IMR-90 (cell line): ENCODE data around the gene AKAP13. TPM values are rescaled to one million over a fixed set of nuclear protein-coding genes. Genes with fewer than 3 reads are reported as not detected.

Experiments used
- ATAC-seq: fragments of 200-7000 bp; cut with Tn5 transposase; 2 replicates; pipeline ENCODE4 v1.9.1; 2020; ENCODE audit warnings: low read depth, mild to moderate bottlenecking, moderate library complexity
- BruUV-seq: library from RNA; stranded (reverse); fragments of 400-500 nt; replicated peaks from 2 replicates; lab custom pipeline; 2021; lab: Mats Ljungman, UMichigan
- CTCF ChIA-PET: fragments of 300-600 bp; formaldehyde crosslinking; extraction: SDS; loops from one replicate; lab custom pipeline; 2021; ENCODE audit warnings: antibody characterized with exemption; lab: Yijun Ruan, JAX
- POLR2A ChIA-PET: fragments of 300-600 bp; sonication (Branson Sonifier 250); formaldehyde crosslinking; loops from one replicate; lab custom pipeline; 2022; ENCODE audit warnings: antibody characterized with exemption; ENCODE audit not compliant: unreplicated experiment; lab: Charles Lee
- DNase-seq: peaks from one replicate; pipeline ENCODE4 v3.0.0; 2013
- H2AFZ ChIP-seq: replicated peaks from 2 replicates; pipeline ENCODE3; 2013; ENCODE audit warnings: low read length, mild to moderate bottlenecking; ENCODE audit not compliant: poor library complexity
- H2AK5ac ChIP-seq: 2 replicates; pipeline ENCODE4 v1.6.1; 2013; ENCODE audit warnings: low read depth, low read length, inconsistent platforms
- H2AK9ac ChIP-seq: replicated peaks from 2 replicates; pipeline ENCODE3; 2013; ENCODE audit warnings: mild to moderate bottlenecking, low read depth, low read length, moderate library complexity; ENCODE audit not compliant: poor library complexity
- H2BK120ac ChIP-seq: 2 replicates; pipeline ENCODE4 v1.6.1; 2013; ENCODE audit warnings: low read depth, low read length, inconsistent platforms
- H2BK15ac ChIP-seq: 3 replicates; pipeline ENCODE4 v1.6.1; 2013; ENCODE audit warnings: low read depth, low read length, inconsistent platforms
- H2BK20ac ChIP-seq: 2 replicates; pipeline ENCODE4 v1.6.1; 2013; ENCODE audit warnings: low read depth, mild to moderate bottlenecking, inconsistent platforms, low read length, moderate library complexity
- H2BK5ac ChIP-seq: 2 replicates; pipeline ENCODE4 v1.6.1; 2013; ENCODE audit warnings: mild to moderate bottlenecking, low read depth, low read length, inconsistent platforms; ENCODE audit not compliant: poor library complexity, severe bottlenecking
- H3K14ac ChIP-seq: replicated peaks from 2 replicates; pipeline ENCODE4 v1.6.1; 2013; ENCODE audit warnings: low read depth, low read length, inconsistent platforms
- H3K18ac ChIP-seq: 2 replicates; pipeline ENCODE4 v1.6.1; 2013; ENCODE audit warnings: low read depth, low read length, control low read depth
- H3K23ac ChIP-seq: 2 replicates; pipeline ENCODE4 v1.6.1; 2013; ENCODE audit warnings: low read depth, low read length, inconsistent platforms
- H3K27ac ChIP-seq: 2 replicates; pipeline ENCODE4 v1.5.1; 2013; ENCODE audit warnings: mild to moderate bottlenecking, control low read depth, low read length; ENCODE audit not compliant: insufficient read depth
- H3K27me3 ChIP-seq: 2 replicates; pipeline ENCODE4 v1.6.1; 2013; ENCODE audit warnings: low read length; ENCODE audit not compliant: control insufficient read depth, insufficient read depth
- H3K36me3 ChIP-seq: 2 replicates; pipeline ENCODE4 v1.6.1; 2013; ENCODE audit warnings: low read length, mixed read lengths; ENCODE audit not compliant: control insufficient read depth, insufficient read depth
- H3K4ac ChIP-seq: 2 replicates; pipeline ENCODE4 v1.6.1; 2013; ENCODE audit warnings: low read depth, low read length, inconsistent platforms
- H3K4me1 ChIP-seq: 2 replicates; pipeline ENCODE4 v1.6.1; 2013; ENCODE audit warnings: low read length, mixed read lengths; ENCODE audit not compliant: control insufficient read depth, insufficient read depth
- H3K4me2 ChIP-seq: 2 replicates; pipeline ENCODE4 v1.6.1; 2013; ENCODE audit warnings: low read depth, mild to moderate bottlenecking, control low read depth, low read length, moderate library complexity
- H3K4me3 ChIP-seq: 2 replicates; pipeline ENCODE4 v1.5.1; 2013; ENCODE audit warnings: low read depth, mild to moderate bottlenecking, control low read depth, low read length, moderate library complexity; ENCODE audit not compliant: insufficient read depth
- H3K56ac ChIP-seq: 2 replicates; pipeline ENCODE4 v1.6.1; 2013; ENCODE audit warnings: low read length, inconsistent platforms; ENCODE audit not compliant: insufficient read depth; ENCODE audit errors: extremely low read depth
- H3K79me1 ChIP-seq, 2 experiments: 2 replicates each; pipeline ENCODE4 v1.6.1; 2013; ENCODE audit warnings: low read length in 2 of 2, inconsistent platforms in 1 of 2, low read depth in 1 of 2
- H3K9ac ChIP-seq: 2 replicates; pipeline ENCODE4 v1.6.1; 2013; ENCODE audit warnings: low read depth, low read length, control low read depth
- H3K9me1 ChIP-seq: 2 replicates; pipeline ENCODE4 v1.6.1; 2013; ENCODE audit warnings: low read length, inconsistent platforms; ENCODE audit not compliant: insufficient read depth
- H3K9me3 ChIP-seq: 2 replicates; pipeline ENCODE4 v1.6.1; 2013; ENCODE audit warnings: low read length; ENCODE audit not compliant: control insufficient read depth, insufficient read depth
- H4K20me1 ChIP-seq: 2 replicates; pipeline ENCODE4 v1.6.1; 2013; ENCODE audit warnings: low read length, inconsistent platforms; ENCODE audit not compliant: insufficient read depth
- H4K5ac ChIP-seq: 2 replicates; pipeline ENCODE4 v1.6.1; 2013; ENCODE audit warnings: mild to moderate bottlenecking, low read depth, low read length, control low read depth
- H4K8ac ChIP-seq, 2 experiments: 2 replicates each; pipeline ENCODE4 v1.6.1; 2013; ENCODE audit warnings: low read depth in 2 of 2, low read length in 2 of 2, control low read depth in 1 of 2, inconsistent platforms in 1 of 2
- H4K91ac ChIP-seq: 2 replicates; pipeline ENCODE4 v1.6.1; 2013; ENCODE audit warnings: low read depth, low read length, inconsistent platforms; ENCODE audit not compliant: insufficient read depth
- BHLHE40 ChIP-seq: fragments of 150-350 bp; IDR thresholded peaks from 2 replicates; pipeline ENCODE4 v1.6.1; 2016; ENCODE audit warnings: mild to moderate bottlenecking, low read depth, low read length
- CEBPB ChIP-seq: IDR thresholded peaks from 2 replicates; pipeline ENCODE4 v1.6.1; 2012; ENCODE audit warnings: low read depth, low read length, improper control_type of control experiment
- CTCF ChIP-seq: conservative IDR thresholded peaks from 2 replicates; pipeline ENCODE4 v1.5.1; 2012; ENCODE audit warnings: mild to moderate bottlenecking, low read depth, low read length, improper control_type of control experiment
- ELK1 ChIP-seq: fragments of 150-350 bp; IDR thresholded peaks from 2 replicates; pipeline ENCODE4 v1.6.1; 2016; ENCODE audit warnings: low read depth, mild to moderate bottlenecking, low read length, moderate library complexity, borderline replicate concordance
- FOS ChIP-seq: fragments of 150-350 bp; IDR thresholded peaks from 2 replicates; pipeline ENCODE4 v1.6.1; 2016; ENCODE audit warnings: low read depth, low read length
- MAFK ChIP-seq: IDR thresholded peaks from 2 replicates; pipeline ENCODE4 v1.6.1; 2012; ENCODE audit warnings: low read depth, low read length, improper control_type of control experiment
- MAZ ChIP-seq: IDR thresholded peaks from 2 replicates; pipeline ENCODE4 v1.6.1; 2012; ENCODE audit warnings: low read depth, mild to moderate bottlenecking, low read length, improper control_type of control experiment, moderate library complexity, borderline replicate concordance
- MXI1 ChIP-seq: IDR thresholded peaks from 2 replicates; pipeline ENCODE4 v1.6.1; 2012; ENCODE audit warnings: low read depth, mild to moderate bottlenecking, low read length, moderate library complexity, borderline replicate concordance
- NFE2L2 ChIP-seq: fragments of 150-350 bp; IDR thresholded peaks from 2 replicates; pipeline ENCODE4 v1.6.1; 2016; ENCODE audit warnings: low read depth, mild to moderate bottlenecking, low read length
- POLR2A ChIP-seq: IDR thresholded peaks from 2 replicates; pipeline ENCODE4 v1.6.1; 2012; ENCODE audit warnings: mild to moderate bottlenecking, low read depth, low read length
- RAD21 ChIP-seq: IDR thresholded peaks from 2 replicates; pipeline ENCODE4 v1.6.1; 2012; ENCODE audit warnings: low read length, improper control_type of control experiment
- RFX5 ChIP-seq: IDR thresholded peaks from 2 replicates; pipeline ENCODE4 v1.8.0; 2012; ENCODE audit warnings: low read depth, mild to moderate bottlenecking, low read length, moderate library complexity
- WGBS, 2 experiments: methylation state at CpG; one replicate each; pipeline versions ENCODE4 v1.1.5 to v1.1.7; 2013; ENCODE audit warnings: missing lambda C conversion rate in 2 of 2; ENCODE audit not compliant: insufficient read length in 1 of 2; ENCODE audit errors: extremely low coverage in 2 of 2; 5-methylcytosine and 5-hydroxymethylcytosine counted together
- dilution Hi-C: fragments of 300-500 bp; cut with HindIII; formaldehyde crosslinking; loops from one replicate; pipeline ENCODE4 v1.14.3; 2018; ENCODE audit warnings: low sequenced_read_pairs; ENCODE audit not compliant: unreplicated experiment
- in situ Hi-C: fragments of 300-500 bp; cut with MboI; formaldehyde crosslinking; loops from 3 replicates; pipeline ENCODE4 v1.14.3; 2019; ENCODE audit warnings: low sequenced_read_pairs, inconsistent platforms, mixed read lengths
- intact Hi-C: fragments of 100-400 bp; cut with micrococcal nuclease; formaldehyde crosslinking; loops from 2 replicates; pipeline ENCODE4 v1.10.0; 2022
- polyA plus RNA-seq, 3 experiments: library from polyadenylated mRNA; depleted of rRNA; stranded (reverse); fragments of >200 nt; gene quantifications; 2 replicates each; pipeline ENCODE4 v1.2.3, GENCODE V29; 2012; ENCODE audit warnings: low replicate concordance in 1 of 3
- total RNA-seq: library from RNA; depleted of rRNA; stranded (reverse); fragments of >200 nt; gene quantifications from 2 replicates; pipeline ENCODE4 v1.2.3, GENCODE V29; 2012
- TF ChIP-seq, protein P1 (sequence below): fragments of 150-350 bp; IDR thresholded peaks from 2 replicates; pipeline ENCODE4 v1.6.1; 2017; ENCODE audit warnings: mild to moderate bottlenecking, antibody characterized with exemption, low read length, low read depth

The AKAP13 gene
- total and polyA plus RNA-seq, 2 of the 4 experiments (the other 2 are of a cell fraction), result 10.4 to 46.4 TPM

- H3K23ac ChIP-seq, result no peak overlapping the region
- no peak overlapping the region for H2AK9ac ChIP-seq
- no peaks in the 10 kb centered on the region for H3K36me3 ChIP-seq
- no peak overlapping the region for H2BK20ac ChIP-seq
- no peak overlapping the region for H3K56ac ChIP-seq
- dilution Hi-C loops, result no loop called here
- in situ Hi-C loops, result no loop called here
- H3K4me3 ChIP-seq, result no peak overlapping the region
- H3K18ac ChIP-seq, result no peak overlapping the region
- H3K14ac ChIP-seq, result no peak overlapping the region
- no peak overlapping the region for H2BK120ac ChIP-seq
- peaks cover 27 to 68% of the 10 kb centered on the region in 2 experiments for H3K79me1 ChIP-seq
- no peak overlapping the region for H3K27ac ChIP-seq
- no CpG with 5 or more reads among the region's 3 CpGs for WGBS, 2 experiments
- H2BK15ac ChIP-seq, result no peak overlapping the region
- TF ChIP-seq NFE2L2 (no peak), MAZ (no peak), CEBPB (no peak), RFX5 (no peak), MAFK (no peak), ELK1 (no peak), CTCF (no peak), POLR2A (no peak), MXI1 (no peak), RAD21 (no peak), BHLHE40 (no peak), FOS (no peak)
- TF ChIP-seq, protein P1, sequence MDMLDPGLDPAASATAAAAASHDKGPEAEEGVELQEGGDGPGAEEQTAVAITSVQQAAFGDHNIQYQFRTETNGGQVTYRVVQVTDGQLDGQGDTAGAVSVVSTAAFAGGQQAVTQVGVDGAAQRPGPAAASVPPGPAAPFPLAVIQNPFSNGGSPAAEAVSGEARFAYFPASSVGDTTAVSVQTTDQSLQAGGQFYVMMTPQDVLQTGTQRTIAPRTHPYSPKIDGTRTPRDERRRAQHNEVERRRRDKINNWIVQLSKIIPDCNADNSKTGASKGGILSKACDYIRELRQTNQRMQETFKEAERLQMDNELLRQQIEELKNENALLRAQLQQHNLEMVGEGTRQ, result no peak
- BruUV-seq, result no TSS peak
- H3K4me1 ChIP-seq, result peaks cover 10% of the 10 kb centered on the region; the same call in 1 of the 2 replicates
- H3K9ac ChIP-seq, result no peak overlapping the region
- no peaks in the 10 kb centered on the region for H3K9me3 ChIP-seq
- no peak overlapping the region for H4K91ac ChIP-seq
- H4K8ac ChIP-seq, result no peak overlapping the region
- ChIA-PET CTCF (interaction anchor here (0.6 to 1.3 kb wide), 4 partner anchors 11 to 101 kb away, joined by 3 to 4 read pairs (median 3); no protein-coding TSS in a partner anchor), POLR2A (interaction anchor here (0.6 kb wide), 1 partner anchor 15 kb away, joined by 3 read pairs; no protein-coding TSS in a partner anchor)
- no peak for ATAC-seq
- intact Hi-C loops, result no loop called here
- no peak overlapping the region for H2AFZ ChIP-seq
- no peak overlapping the region for H2BK5ac ChIP-seq
- no peaks in the 10 kb centered on the region for H3K27me3 ChIP-seq
- H3K4ac ChIP-seq, result no peak overlapping the region
- peaks cover 32% of the 10 kb centered on the region; the same call in 1 of the 2 replicates for H4K20me1 ChIP-seq
- no peak overlapping the region for H4K5ac ChIP-seq
- no peaks in the 10 kb centered on the region for H3K9me1 ChIP-seq
- no peak for DNase-seq
- no peak overlapping the region for H2AK5ac ChIP-seq
- no peak overlapping the region for H3K4me2 ChIP-seq
Observed at GRCh38 chr15:85397151-85397550, 16.7 kb downstream of the AKAP13 start.
